Inflammatory macrophage (primary cell): Measurements from ENCODE around the gene CLCN7.

Source experiments
- DNase-seq, 2 donors: peaks; one replicate each; pipeline ENCODE4 v3.0.0-alpha.2; 2020 to 2022

The CLCN7 gene

GRCh38 chr16:1398826-1399581 lies 75.8 kb downstream of the CLCN7 start:
- no peak for DNase-seq

GRCh38 chr16:1398351-1398750 lies 76.5 kb downstream of the CLCN7 start:
- no peak for DNase-seq

GRCh38 chr16:1397779-1398178 lies 77.0 kb downstream of the CLCN7 start:
- no peak for DNase-seq

GRCh38 chr16:1395444-1396031 lies 79.3 kb downstream of the CLCN7 start:
- no peak for DNase-seq
